ENCODE results near the gene FAM43B.

- TF ChIP-seq CTCF (IDR thresholded peaks at IDR 0.05): no peak
- TF ChIP-seq EZH2 (IDR thresholded peaks at IDR 0.05; ENCODE audit: borderline replicate concordance, insufficient read depth, low read depth, low read length, poor library complexity, severe bottlenecking): no peak
Observed at GRCh38 chr1:20602851-20603450, 50.6 kb downstream of the FAM43B start.

All from B cell (primary cell).